ENCODE results near the gene PARD6B. TPM values are rescaled to one million over a fixed set of nuclear protein-coding genes. Genes with fewer than 3 reads are reported as not detected.

Gene PARD6B
- total and polyA plus RNA-seq, 2 of the 13 experiments (the other 11 are each of a cell fraction or from before 2014, with no cell fraction given), result 6.9 to 22.2 TPM

- TF ChIP-seq ZNF770 (CRISPR knock-in tag; IDR thresholded peaks at IDR 0.05) (peak; percentile 89), U2AF1 (optimal IDR thresholded peaks at IDR 0.05; ENCODE audit: low read depth, low read length) (no peak), SNAI1 (CRISPR knock-in tag; IDR thresholded peaks at IDR 0.05; ENCODE audit: borderline replicate concordance) (0 out of 2 replicates have a peak, but pooled peaks have one; percentile 55), NKX3-1 (CRISPR knock-in tag; IDR thresholded peaks at IDR 0.05) (peak; percentile 87), ZNF451 (CRISPR knock-in tag; IDR thresholded peaks at IDR 0.05) (peak; percentile 78; the same call in 1 of the 2 replicates), ARNTL (CRISPR knock-in tag; IDR thresholded peaks at IDR 0.05) (0 out of 2 replicates have a peak, but pooled peaks have one; percentile 63), REPIN1 (CRISPR knock-in tag; IDR thresholded peaks at IDR 0.05; ENCODE audit: borderline replicate concordance, low read depth) (peak; percentile 98), ZNF572 (CRISPR knock-in tag; IDR thresholded peaks at IDR 0.05) (peak; percentile 94; the same call in 1 of the 2 replicates), KDM3A (CRISPR knock-in tag; IDR thresholded peaks at IDR 0.05; ENCODE audit: low read depth) (peak; percentile 95), ZNF296 (CRISPR knock-in tag; conservative IDR thresholded peaks at IDR 0.05) (0 out of 2 replicates have a peak, but pooled peaks have one; percentile 69), FOXK1 (CRISPR knock-in tag; IDR thresholded peaks at IDR 0.05; ENCODE audit: borderline replicate concordance, low read depth) (peak; percentile 32; the same call in 1 of the 2 replicates), RNF2 (conservative IDR thresholded peaks at IDR 0.05; ENCODE audit: low read depth) (0 out of 2 replicates have a peak, but pooled peaks have one; percentile 48), ZNF740 (CRISPR knock-in tag; IDR thresholded peaks at IDR 0.05) (peak; percentile 98), ZNF597 (CRISPR knock-in tag; IDR thresholded peaks at IDR 0.05) (0 out of 2 replicates have a peak, but pooled peaks have one; percentile 89), NCOA5 (CRISPR knock-in tag; IDR thresholded peaks at IDR 0.05) (0 out of 2 replicates have a peak, but pooled peaks have one; percentile 39), MEIS2 (CRISPR knock-in tag; IDR thresholded peaks at IDR 0.05) (peak; percentile 96), SMARCC2 (IDR thresholded peaks at IDR 0.05) (no peak), U2AF2 (IDR thresholded peaks at IDR 0.05; ENCODE audit: low read depth, low read length) (no peak), FOXA3 (CRISPR knock-in tag; IDR thresholded peaks at IDR 0.05) (peak; percentile 68), NRL (CRISPR knock-in tag; IDR thresholded peaks at IDR 0.05; ENCODE audit: borderline replicate concordance) (peak; percentile 95)
- TF ChIP-seq, protein P1, sequence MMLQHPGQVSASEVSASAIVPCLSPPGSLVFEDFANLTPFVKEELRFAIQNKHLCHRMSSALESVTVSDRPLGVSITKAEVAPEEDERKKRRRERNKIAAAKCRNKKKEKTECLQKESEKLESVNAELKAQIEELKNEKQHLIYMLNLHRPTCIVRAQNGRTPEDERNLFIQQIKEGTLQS (CRISPR knock-in tag; IDR thresholded peaks at IDR 0.05), result peak; percentile 70
- TF ChIP-seq, protein P2, sequence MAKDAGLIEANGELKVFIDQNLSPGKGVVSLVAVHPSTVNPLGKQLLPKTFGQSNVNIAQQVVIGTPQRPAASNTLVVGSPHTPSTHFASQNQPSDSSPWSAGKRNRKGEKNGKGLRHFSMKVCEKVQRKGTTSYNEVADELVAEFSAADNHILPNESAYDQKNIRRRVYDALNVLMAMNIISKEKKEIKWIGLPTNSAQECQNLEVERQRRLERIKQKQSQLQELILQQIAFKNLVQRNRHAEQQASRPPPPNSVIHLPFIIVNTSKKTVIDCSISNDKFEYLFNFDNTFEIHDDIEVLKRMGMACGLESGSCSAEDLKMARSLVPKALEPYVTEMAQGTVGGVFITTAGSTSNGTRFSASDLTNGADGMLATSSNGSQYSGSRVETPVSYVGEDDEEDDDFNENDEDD (CRISPR knock-in tag; IDR thresholded peaks at IDR 0.05; ENCODE audit: borderline replicate concordance), result peak; percentile 96
- TF ChIP-seq, protein P3, sequence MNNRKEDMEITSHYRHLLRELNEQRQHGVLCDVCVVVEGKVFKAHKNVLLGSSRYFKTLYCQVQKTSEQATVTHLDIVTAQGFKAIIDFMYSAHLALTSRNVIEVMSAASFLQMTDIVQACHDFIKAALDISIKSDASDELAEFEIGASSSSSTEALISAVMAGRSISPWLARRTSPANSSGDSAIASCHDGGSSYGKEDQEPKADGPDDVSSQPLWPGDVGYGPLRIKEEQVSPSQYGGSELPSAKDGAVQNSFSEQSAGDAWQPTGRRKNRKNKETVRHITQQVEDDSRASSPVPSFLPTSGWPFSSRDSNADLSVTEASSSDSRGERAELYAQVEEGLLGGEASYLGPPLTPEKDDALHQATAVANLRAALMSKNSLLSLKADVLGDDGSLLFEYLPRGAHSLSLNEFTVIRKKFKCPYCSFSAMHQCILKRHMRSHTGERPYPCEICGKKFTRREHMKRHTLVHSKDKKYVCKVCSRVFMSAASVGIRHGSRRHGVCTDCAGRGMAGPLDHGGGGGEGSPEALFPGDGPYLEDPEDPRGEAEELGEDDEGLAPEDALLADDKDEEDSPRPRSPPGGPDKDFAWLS (CRISPR knock-in tag; IDR thresholded peaks at IDR 0.05; ENCODE audit: borderline replicate concordance), result peak; percentile 77; the same call in 1 of the 2 replicates
Measured at GRCh38 chr20:50790651-50791277, 59.4 kb downstream of the PARD6B start (continued).

All from HepG2 (cell line).